DMS 273 (cell line): ENCODE results near the gene WNT1.

ENCODE experiments used
- DNase-seq: peaks from one replicate; lab custom pipeline; 2025; ENCODE audit not compliant: unreplicated experiment; lab: John Stamatoyannopoulos, UW

WNT1 gene

GRCh38 chr12:48960834-48961233, 17.3 kb upstream of the WNT1 start:
- no peak for DNase-seq

- no peak for DNase-seq
These were observed 16.8 kb upstream of the WNT1 start for GRCh38 chr12:48961331-48961730.

- no peak for DNase-seq
These were observed 16.3 kb upstream of the WNT1 start for GRCh38 chr12:48961801-48962200.

GRCh38 chr12:48965298-48965838, 12.8 kb upstream of the WNT1 start:
- peak; percentile 27 for DNase-seq

- DNase-seq, result no peak
These were observed 11.8 kb upstream of the WNT1 start for GRCh38 chr12:48966177-48966895.

- DNase-seq, result no peak
These were observed 10.1 kb upstream of the WNT1 start for GRCh38 chr12:48967991-48968390.

GRCh38 chr12:48968467-48968866, 9.7 kb upstream of the WNT1 start:
- DNase-seq, result no peak

GRCh38 chr12:48969160-48969771, 8.9 kb upstream of the WNT1 start:
- DNase-seq, result no peak

- peak; percentile 26 for DNase-seq
These were observed 8.1 kb upstream of the WNT1 start for GRCh38 chr12:48969833-48970701.

GRCh38 chr12:48970702-48971334, 7.3 kb upstream of the WNT1 start:
- no peak for DNase-seq

- DNase-seq, result no peak
These were observed 5.7 kb upstream of the WNT1 start for GRCh38 chr12:48972213-48972951.

GRCh38 chr12:48972952-48973483, 5.1 kb upstream of the WNT1 start:
- no peak for DNase-seq

- DNase-seq, result no peak
These were observed 4.6 kb upstream of the WNT1 start for GRCh38 chr12:48973531-48973930.

- DNase-seq, result no peak
These were observed 4.0 kb upstream of the WNT1 start for GRCh38 chr12:48973941-48974673.

GRCh38 chr12:48977290-48978281, 536 bp upstream of the WNT1 start:
- peak; percentile 76 for DNase-seq

- peak; percentile 49 for DNase-seq
These were observed 849 bp downstream of the WNT1 start for GRCh38 chr12:48978741-48979601.
